Erythroblast (primary cell): ENCODE measurements around the gene KCNMA1.

Experiments
- GATA1 ChIP-seq: IDR thresholded peaks from 2 replicates; pipeline ENCODE4 v1.6.1; 2011; ENCODE audit warnings: low read depth, mild to moderate bottlenecking, control low read depth, low read length, moderate library complexity
- POLR2A ChIP-seq: IDR thresholded peaks from 2 replicates; pipeline ENCODE4 v1.6.1; 2011; ENCODE audit warnings: mild to moderate bottlenecking, low read length

DNA sequence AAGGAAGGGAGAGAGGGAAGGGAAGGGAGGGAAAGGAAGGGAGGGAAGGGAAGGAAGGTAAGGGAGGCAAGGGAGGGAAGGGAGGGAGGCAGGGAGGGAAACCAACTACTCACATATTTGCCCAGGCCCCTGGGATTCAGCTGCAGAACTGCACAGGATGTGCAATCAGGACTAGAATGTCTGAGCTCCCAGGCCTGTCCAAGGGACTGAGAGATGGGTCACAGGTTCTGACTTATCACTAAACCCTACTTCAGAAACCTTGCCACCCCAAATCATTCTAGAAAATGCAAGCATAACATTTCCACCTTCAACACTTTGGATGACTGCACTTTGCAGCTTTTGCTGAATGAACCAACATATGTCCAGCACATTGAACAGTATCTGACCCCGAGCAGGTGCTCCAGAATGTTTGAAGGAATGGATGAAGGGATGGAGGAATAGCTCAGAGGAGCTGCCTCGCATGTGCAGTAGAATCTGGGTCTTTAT lies 245.3 kb downstream of the KCNMA1 start:
- TF ChIP-seq POLR2A (no peak), GATA1 (no peak)
